Islet precursor cell (in vitro differentiated cells): ENCODE measurements around the gene NUP210.

ENCODE experiments used
- DNase-seq: peaks from one replicate; pipeline ENCODE4 v3.0.0-alpha.2; 2018

NUP210 gene

DNA sequence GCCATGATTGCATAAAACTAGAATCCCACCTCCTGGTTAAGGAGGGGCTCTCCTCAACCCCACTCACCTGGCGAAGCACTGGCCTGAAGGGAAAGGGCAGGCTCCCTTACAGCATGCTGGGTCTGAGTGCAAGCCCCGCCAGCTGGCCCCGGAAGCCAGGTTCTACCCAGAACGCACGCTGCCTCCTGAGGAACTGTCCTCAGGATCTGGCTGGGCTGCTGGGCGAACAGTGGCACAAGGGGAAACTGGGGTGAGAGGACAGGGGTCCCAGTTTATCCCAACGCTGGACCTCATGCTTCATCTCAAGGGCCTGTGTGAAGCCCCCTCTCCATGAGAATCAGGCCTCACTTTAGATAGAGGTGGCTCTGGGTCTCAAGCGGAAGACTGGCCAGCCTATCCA lies 47.5 kb downstream of the NUP210 start:
- DNase-seq = no peak

DNA sequence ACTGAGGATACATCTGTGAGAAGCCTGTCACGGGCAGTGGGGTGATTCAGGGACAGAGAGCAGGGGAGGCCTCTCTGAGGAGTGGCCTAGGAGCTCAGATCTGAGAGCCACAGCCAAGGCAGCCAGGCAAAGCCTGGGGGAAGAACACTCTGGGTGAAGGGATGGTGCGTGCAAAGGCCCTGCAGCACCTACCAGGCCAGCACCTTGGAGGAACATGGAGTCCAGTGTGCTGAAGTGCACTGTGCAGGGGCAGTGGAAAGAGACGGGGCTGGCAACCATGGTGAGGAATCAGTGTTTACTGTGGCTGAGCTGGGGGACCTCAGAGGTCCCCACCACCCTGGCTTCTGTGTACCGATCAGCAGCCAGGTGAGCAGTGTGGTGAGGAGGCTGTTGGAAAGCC lies 48.0 kb downstream of the NUP210 start:
- no peak for DNase-seq

DNA sequence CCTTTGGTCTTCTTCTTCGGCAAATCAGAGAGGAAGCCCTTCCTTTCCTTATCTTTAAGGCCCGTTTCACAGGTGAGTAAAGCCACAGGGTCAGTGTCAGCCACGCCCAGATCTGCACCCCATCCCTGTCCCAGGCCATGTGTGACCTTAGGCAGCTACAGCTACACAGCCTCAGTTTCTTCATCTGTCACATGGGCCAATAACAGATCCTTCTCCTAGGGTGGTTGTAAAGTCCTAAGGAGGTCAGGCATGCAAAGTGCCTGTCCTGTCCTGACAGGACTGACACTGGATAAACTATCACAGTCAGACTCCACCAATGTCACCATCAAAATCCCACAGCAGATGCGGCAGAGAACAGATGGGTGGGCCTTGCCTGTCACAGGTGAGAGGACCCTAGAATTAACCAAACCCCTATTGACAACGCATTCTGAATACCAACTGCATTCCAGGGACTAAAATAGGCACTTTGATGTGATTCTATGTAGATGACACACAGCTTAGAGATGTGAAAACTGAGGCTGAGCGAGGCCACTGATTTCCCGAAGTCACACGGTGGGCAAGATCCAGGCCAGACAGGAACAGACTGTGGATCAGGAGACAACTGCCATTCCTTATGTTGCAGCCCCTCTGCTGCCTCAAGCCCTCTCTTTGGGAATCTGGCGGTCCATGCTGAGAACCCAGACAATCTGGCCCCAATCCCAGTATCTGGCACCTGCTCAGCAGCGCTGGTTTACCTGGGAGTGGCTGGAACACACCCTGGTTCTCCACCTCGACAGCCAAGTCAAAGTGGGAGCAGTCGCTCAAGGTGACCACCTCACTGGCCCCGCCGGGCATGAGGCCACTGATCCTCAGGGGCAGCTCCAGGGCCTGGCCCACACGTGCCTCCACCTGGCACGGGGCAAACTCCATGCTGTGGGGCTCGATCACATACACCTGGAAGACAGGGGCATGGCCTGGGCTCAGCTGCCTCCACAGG lies 48.7 kb downstream of the NUP210 start:
- no peak for DNase-seq

DNA sequence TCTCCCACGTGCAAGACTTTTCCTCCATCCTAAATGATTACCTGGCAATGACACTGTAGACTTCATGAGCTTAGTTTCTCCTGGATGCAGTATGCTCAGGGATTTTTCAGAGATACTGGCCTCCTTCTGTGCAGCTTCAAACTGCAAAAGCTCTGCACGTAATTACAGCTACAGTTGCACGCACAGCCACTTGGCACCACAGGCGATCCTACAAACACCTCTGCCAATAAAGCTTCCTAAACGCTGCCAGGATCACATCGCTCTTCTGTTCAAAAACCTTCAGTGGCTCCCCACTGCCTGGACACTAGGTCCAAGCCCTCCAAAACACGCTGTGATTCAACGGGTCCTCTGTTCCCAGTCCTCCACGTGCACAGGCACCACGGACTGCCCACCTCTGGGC lies 49.5 kb downstream of the NUP210 start:
- no peak for DNase-seq

DNA sequence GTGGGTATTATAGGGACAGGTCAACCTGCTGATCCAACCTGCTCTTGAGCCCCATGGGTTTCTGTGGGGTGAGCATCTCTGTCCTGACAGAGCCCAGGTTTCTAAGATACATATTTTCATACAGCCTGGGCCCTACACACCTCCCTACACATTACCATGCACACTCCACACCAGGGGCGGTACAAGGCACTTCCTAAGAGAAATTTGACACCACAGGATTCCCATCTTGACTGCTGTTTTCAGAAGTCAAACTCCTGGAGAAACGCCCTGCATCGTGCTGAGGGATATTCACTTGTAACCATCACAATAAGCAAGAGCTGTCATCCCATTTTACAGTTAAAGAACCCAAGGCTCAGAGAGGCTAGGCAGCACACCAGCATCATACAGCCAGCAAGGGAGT lies 50.1 kb downstream of the NUP210 start:
- DNase-seq = no peak

DNA sequence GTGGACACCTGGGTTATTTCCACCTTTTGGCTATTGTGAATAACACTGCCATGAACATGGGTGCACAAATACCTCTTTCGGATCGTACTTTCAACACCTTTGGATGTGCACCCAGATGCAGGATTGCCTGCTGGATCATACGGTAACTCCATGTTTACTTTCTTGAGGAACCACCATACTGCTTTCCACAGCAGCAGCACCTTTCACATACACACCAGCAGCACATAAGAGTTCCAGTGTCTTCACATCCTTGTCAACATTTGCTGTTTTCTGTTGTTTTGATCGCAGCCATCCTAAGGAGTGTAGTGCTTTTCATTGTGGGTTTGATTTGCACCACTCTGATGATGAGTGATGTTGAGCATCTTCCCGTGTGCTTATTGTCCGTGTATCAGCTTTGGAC lies 51.3 kb downstream of the NUP210 start:
- no peak for DNase-seq

DNA sequence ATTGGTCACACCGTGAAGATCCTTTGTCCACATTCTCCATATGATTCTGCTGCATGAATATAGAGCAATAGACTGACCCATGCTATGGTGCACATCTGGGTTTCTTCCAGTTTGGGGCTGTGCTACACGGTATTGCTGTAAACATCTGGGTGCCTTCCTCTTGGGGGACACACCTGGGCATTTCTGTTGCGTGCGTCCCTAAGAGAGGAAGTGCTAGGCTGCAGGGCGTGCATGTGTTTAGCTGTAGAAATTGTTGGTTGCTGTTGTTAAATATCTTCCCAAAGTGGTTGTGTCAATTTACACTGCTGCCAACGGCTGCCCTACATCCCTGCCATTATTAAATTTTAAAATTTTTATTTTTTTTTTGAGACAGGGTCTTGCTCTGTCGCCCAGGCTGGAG lies 52.4 kb downstream of the NUP210 start:
- no peak for DNase-seq

DNA sequence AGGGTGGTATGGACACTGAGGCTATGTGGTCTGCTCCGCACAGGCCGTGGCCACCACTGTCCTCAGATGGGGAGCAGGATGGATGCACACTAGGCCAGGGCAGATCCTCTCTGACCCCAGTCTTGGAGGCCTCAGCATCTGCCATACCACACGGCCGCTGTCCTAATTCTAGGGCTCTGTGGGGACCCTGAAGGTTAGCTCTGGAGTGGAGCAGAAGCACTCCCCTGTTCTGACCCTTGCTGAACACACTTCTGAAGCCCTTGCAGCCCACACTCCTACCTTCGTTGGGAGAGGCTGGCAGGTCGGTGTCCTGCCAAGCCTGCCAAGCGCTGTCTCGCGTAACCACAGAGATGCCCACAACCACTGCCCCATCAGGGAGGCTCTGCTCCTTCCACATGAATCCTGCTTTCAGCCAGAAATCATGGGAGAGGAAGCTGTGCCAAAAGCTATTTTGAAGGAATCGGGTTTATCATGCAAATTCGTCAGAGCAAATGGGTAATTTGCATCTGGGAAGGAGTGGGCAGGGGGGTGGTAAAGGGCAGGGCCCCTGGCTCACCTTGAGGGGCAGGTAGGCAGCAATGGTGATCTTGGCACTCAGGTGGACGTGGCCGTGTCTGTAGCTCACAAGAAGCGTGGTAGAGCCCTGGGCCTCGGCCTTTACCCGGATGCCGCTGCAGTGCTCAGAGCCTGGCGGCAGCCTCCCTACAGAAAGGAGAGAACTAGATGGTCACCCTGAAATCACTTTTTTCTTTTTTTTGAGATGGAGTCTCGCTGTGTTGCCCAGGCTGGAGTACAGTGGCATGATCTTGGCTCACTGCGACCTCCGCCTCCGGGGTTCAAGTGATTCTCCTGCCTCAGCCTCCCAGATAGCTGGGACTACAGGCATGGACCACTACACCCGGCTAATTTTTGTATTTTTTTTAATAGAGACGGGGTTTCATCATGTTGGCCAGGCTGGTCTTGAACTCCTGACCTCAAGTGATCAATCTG lies 54.4 kb downstream of the NUP210 start:
- DNase-seq = no peak

DNA sequence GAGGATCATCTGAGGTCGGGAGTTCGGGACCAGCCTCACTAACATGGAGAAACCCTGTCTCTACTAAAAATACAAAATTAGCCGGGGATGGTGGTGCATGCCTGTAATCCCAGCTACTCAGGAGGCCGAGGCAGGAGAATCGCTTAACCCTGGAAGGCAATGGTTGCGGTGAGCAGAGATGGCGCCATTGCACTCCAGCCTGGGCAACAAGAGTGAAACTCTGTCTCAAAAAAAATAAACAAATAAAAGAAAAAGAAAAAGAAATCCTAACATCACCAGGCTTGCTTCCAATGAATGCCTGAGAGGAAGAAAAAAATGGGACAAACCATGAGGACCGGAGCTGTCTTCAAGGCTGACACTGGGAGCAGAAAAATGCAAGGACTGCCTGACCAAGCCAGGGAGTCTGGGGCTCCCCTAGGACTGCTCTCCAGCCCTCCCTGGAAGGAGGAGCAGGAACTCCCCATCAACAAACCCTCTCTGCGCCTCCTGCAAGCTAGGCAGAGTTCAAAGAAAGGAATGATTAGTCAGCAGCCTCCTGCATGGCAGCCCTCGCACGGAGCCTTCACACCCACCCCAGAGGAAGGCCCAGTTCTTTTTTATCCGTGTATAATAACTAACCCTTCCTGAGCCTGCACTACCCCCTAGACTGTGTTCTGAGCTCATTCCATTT lies 55.4 kb downstream of the NUP210 start:
- no peak for DNase-seq

DNA sequence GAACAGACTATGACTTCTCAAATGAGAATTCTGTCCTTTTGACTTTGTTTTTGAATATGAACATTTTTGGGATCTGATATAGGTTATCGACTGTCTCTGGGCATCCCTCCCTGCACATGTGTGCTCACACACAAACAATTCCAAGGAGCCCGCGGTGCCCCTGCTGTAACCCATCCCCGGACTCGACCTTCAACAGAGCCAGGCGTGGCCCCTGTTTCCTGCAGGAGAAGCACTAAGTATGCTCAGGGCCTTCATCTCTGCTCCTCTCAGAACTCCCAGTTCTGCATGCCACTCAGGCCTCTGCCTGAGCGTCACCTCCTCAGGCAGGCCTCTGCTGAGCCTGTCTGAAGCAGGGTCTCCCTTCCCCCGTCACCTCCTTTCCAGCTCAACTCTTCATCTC lies 57.6 kb downstream of the NUP210 start:
- no peak for DNase-seq

DNA sequence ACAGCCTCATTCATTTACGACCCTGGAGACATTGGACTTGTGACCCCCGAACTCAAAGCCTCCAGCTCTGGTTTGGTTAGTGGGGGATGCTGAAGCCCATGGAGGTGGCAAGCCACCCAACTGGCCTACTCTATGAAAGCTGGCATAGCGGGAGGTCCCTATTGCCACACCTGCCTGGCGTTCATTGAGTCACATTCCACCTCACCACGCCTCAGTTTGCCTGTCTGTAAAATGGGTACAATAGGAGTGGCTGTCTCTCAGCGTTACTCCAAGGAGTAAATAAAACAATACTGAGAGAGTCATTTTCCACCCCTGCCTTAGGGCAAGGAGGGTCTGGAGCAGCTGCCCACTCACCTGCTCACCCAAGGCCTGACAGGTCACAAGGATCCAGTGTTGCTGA lies 60.2 kb downstream of the NUP210 start:
- no peak for DNase-seq

DNA sequence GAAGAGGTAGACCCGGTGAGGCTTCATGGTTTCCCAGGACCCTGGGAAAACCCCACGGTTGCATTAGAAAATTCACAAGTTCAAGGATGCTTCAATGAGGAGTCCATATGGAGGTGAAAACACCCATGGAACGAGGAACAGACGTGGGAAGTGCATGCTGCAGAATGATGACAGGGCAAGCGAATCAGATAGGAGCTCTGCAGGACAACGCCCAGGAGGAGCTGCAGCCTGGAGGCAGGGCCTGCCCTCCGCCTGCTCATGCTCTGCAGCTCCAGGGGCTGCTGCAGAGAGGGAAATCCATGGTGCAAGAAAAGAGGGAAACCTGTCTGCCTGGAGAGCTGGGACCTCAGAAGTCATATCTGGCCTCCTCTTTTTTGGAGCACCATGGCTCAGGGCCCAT lies 61.5 kb downstream of the NUP210 start:
- no peak for DNase-seq

DNA sequence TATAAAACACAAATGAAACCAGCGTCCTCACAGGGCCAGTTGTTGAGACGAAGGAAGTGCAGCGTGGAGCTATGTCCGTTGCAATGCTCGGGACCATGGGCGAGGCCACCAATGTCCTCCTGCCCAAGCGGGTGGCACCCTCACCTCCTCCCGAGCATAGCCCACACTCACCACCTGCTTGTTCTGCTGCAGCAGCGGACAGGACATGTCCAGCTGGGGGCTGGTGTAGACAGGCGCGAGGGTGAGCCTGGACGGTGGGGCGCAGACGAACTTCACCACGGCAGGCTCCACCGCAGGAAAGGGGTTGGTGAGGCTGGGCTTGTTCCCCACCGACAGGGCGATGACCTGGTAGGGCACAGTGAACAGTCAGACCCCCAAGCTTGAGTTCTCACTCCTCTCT lies 62.1 kb downstream of the NUP210 start:
- DNase-seq = no peak

DNA sequence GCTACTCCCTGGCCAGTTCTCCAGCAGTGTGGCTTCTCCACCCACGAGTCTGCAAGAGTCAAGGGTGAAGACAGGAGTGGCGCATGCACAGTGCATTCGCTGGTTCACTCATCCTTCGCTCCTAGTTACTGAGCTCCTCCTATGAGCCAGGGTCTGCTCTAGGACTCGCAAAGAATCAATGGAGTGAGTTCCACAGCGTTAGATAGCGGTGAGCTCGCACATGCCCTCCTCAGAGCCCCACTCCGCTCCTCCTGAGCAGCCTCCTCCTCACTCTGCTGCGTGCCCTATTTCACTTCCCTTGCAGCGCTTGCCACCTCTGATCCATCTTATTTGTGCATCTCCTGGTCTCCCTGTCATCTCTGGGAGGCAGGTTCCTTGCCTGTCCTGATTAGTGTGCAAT lies 63.0 kb downstream of the NUP210 start:
- no peak for DNase-seq

DNA sequence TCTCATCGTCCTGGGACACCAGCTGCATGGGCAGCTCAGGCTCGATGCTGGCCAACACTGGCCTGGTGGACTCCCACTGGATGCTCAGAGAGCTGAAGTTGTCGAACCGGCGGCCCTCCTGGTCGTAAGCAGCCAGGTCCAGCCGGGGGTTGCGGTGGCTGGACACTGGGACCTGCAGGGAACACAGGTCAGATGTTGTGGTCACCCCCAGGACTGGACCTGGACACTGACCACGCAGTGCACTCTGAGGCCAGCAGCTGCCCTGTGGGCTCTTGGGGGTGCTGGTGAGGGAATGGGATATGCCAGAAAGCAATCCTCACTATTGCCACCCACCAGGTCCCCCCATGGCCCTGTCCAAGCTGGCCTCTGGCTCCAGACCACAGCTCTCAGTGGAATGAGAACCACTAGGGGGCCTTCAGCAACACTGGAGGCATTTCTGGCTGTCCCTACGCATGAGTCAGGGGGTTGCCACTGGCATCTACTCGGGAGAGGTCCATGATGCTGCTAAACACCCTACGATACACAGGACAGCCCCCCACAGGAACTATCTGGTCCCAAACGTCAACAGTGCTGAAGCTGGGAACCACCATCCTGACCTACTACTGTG lies 66.1 kb downstream of the NUP210 start:
- peak; percentile 72 for DNase-seq

DNA sequence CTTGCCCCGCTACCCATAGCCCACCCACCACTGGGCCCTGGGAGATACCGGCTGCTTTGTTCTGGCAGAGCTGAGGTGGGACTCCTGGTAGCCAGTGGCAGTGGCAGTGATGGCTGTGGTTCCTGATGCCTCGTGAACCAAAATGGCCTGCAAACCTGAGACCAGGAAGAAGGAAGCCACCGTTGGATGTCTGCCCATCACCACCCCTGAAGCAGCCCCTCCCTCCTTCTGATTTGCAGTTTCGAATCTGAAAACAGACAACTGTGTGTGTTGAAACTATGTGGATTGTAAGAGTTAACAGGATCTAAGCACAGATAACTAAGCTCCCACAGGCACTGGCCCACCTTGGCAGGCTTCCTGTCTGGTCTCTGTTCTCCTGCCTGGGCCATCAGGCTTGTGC lies 66.6 kb downstream of the NUP210 start:
- DNase-seq = no peak

DNA sequence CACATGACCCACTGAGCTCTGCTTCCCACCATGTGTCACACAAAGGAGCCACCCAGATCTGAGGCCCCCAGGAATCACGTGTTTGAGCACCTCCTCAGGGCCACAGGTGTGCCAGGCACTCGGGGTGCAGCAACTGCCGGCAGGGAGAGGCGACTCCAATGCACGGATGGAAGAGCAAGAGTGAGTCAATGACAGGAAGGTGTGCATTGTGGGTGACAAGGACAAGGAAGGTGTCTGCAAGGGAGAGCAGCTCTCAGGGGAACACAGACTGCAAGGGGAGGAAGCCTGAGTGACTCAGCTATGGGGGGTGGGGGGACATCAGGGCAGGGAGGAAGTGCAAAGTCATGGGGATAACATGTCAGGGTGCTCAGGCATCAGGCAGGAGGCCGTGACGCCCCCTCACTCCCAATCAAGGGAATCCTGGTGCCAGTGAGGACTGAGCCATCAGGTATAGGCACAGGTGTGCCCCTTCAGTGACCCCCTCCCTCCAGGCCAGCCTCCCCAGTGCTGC lies 67.4 kb downstream of the NUP210 start:
- no peak for DNase-seq

DNA sequence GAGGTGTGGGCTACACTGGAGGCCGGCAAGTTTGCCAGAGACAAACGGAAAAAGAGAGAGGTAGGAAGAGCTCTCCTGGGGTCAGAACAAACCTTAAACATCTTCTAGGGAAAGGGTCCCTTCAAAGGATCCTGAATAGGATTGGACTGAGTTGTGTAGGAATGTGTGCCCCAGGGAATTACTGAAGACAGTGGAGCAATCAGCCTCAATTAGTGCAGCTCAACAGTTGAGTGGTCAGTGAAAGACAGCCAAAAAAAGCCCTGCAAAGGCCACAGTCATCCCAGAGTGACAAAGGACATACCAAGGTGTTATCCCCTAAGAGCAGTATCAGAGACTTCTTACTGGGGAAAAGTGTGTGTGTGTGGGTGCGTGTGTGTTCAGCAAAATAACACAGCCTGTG lies 70.3 kb downstream of the NUP210 start:
- DNase-seq = peak; percentile 80

DNA sequence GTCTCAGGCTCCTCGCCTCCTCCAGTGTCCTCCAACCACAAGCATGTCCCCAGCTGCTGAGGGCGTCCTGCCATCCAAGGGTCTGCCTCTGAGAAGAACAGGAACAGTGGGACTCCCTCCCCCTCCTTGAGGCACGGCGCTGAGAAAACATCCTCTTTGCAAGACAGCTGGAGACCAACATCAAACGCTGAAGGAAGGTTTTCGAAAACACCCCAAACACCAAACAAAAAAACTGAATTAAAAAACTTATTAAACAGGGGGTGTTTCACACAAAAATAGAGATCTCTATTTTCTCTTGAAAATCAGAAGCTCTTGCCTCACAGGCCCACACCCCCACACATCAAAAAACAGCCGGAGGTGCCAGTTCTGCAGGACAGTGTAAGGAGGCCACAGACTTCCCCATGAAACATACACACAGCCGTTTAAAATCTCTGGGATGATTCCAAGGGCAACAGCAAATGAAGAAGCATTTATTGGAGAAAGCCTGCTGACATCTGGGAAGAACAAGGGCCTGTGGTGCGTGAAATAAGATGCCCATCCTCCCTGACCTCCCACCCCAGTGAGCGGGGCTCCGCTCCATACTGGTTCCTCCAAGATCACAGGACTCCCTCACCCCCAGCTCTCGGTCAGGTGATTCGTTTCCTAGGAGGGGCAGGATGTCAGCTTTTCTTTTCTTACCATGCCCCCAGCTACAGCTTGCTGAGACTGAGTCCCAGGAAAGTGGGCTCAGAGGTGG lies 71.3 kb downstream of the NUP210 start:
- no peak for DNase-seq

DNA sequence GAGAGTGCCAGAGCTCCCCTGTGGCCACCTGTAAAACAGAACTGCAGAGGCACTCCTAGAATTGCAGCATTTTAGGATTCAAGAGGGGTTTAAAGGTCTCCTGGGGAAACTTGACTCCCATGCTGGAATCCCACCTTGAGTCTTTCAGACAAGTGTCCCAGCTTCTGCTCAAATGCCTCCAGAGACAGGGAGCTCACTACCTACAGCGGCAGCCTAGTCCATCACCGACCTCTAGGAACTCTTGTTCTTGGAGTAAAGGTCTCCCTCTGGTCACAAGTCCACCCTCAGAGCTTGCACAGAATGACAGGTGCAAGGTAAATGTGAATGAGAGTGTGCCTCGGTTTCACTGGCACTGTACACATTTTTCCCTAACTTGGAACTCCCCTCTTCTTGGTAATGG lies 72.0 kb downstream of the NUP210 start:
- no peak for DNase-seq

DNA sequence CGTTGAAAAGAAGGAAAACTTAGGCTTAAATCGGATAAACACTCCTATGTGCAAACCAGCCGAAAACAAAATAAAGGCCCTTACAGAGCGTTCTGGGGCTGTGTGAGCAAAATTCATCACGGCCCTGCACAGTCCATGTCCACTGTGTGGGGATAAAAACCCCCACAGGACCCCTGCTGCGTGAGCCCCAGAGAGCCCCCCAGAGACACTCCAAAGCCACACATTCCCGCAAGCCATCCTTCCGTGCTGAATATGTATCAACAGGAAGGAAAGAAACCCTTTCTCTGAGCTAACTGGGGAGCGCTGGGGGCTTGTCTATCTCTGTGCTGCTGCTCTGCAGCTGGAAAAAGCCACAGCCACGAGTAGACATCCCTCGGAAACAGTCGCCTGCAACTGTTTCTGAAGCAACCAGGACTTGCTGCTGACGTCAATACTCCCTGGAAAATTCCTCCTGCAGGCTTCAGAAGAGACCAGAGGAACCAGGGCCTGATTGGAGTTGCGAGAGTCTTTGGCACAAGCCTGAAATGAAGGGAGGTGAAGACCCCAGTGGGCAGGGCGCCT lies 72.7 kb downstream of the NUP210 start:
- DNase-seq = peak; percentile 71
